Measurements from ENCODE around the gene NF2. TPM values are rescaled to one million over a fixed set of nuclear protein-coding genes. Genes with fewer than 3 reads are reported as not detected.

NF2 gene
- total RNA-seq, 1 donor from 2014 or later: 57.7 TPM

- peak; percentile 22 for DNase-seq (ENCODE audit: low spot score)
- Mint-ChIP-seq H3K4me3 (ENCODE audit: low read depth) (no peak overlapping the region), H3K27ac (no peak overlapping the region)
These were observed 113.5 kb downstream of the NF2 start for GRCh38 chr22:29716814-29717545.

GRCh38 chr22:29717789-29718188, 114.4 kb downstream of the NF2 start:
- no peak for DNase-seq (ENCODE audit: low spot score)
- Mint-ChIP-seq H3K9me3 (no peaks in the 10 kb centered on the region), H3K4me1 (ENCODE audit: low read depth) (peaks cover 2% of the 10 kb centered on the region), H3K27ac (no peak overlapping the region), H3K27me3 (ENCODE audit: low read depth) (peaks cover 36% of the 10 kb centered on the region), H3K36me3 (ENCODE audit: low read depth) (no peaks in the 10 kb centered on the region), H3K4me3 (ENCODE audit: low read depth) (no peak overlapping the region)
- intact Hi-C loops (cut with micrococcal nuclease): loop anchor here (10.0 kb wide), 1 partner anchor 287 kb away; no protein-coding TSS in a partner anchor

More at GRCh38 chr22:29716814-29717545, 113.5 kb downstream of the NF2 start:
- Mint-ChIP-seq H3K27me3 (ENCODE audit: low read depth) (peaks cover 36% of the 10 kb centered on the region), H3K36me3 (ENCODE audit: low read depth) (no peaks in the 10 kb centered on the region), H3K4me1 (ENCODE audit: low read depth) (peaks cover 2% of the 10 kb centered on the region), H3K9me3 (no peaks in the 10 kb centered on the region)
- intact Hi-C loops (cut with micrococcal nuclease): loop anchor here (10.0 kb wide), 1 partner anchor 288 kb away; no protein-coding TSS in a partner anchor

GRCh38 chr22:29718949-29719898, 115.8 kb downstream of the NF2 start:
- Mint-ChIP-seq H3K27ac (no peak overlapping the region), H3K4me1 (ENCODE audit: low read depth) (peaks cover 2% of the 10 kb centered on the region), H3K4me3 (ENCODE audit: low read depth) (no peak overlapping the region), H3K9me3 (no peaks in the 10 kb centered on the region), H3K36me3 (ENCODE audit: low read depth) (no peaks in the 10 kb centered on the region), H3K27me3 (ENCODE audit: low read depth) (peaks cover 36% of the 10 kb centered on the region)
- no peak for DNase-seq (ENCODE audit: low spot score)
- intact Hi-C loops (cut with micrococcal nuclease): loop anchor here (10.0 kb wide), 1 partner anchor 286 kb away; no protein-coding TSS in a partner anchor

GRCh38 chr22:29719899-29720645, 116.6 kb downstream of the NF2 start, which contains the start of gene CABP7:
TSS of gene CABP7 (plus strand) at chr22:29720003. CDS start at chr22:29720425, 422 bp downstream.
- Mint-ChIP-seq H3K4me1 (ENCODE audit: low read depth) (peaks cover 2% of the 10 kb centered on the region), H3K36me3 (ENCODE audit: low read depth) (no peaks in the 10 kb centered on the region), H3K27me3 (ENCODE audit: low read depth) (peaks cover 36% of the 10 kb centered on the region), H3K27ac (no peak within 1 kb of the TSS), H3K9me3 (no peaks in the 10 kb centered on the region), H3K4me3 (ENCODE audit: low read depth) (no peak within 1 kb of the TSS)
- intact Hi-C loops (cut with micrococcal nuclease): loop anchor here (10.0 kb wide), 1 partner anchor 285 kb away; no protein-coding TSS in a partner anchor
- DNase-seq (ENCODE audit: low spot score): no peak

GRCh38 chr22:29720811-29721323, 117.4 kb downstream of the NF2 start:
- intact Hi-C loops (cut with micrococcal nuclease): no loop called here
- no peaks in the 10 kb centered on the region for H3K9me3 Mint-ChIP-seq

GRCh38 chr22:29722151-29722550, 118.7 kb downstream of the NF2 start:
- intact Hi-C loops (cut with micrococcal nuclease): no loop called here
- Mint-ChIP-seq H3K4me3 (ENCODE audit: low read depth) (no peak overlapping the region), H3K27me3 (ENCODE audit: low read depth) (peaks cover 28% of the 10 kb centered on the region), H3K9me3 (no peaks in the 10 kb centered on the region), H3K36me3 (ENCODE audit: low read depth) (no peaks in the 10 kb centered on the region), H3K27ac (no peak overlapping the region), H3K4me1 (ENCODE audit: low read depth) (peaks cover 2% of the 10 kb centered on the region)
- DNase-seq (ENCODE audit: low spot score): no peak

More at GRCh38 chr22:29720811-29721323, 117.4 kb downstream of the NF2 start:
- Mint-ChIP-seq H3K36me3 (ENCODE audit: low read depth) (no peaks in the 10 kb centered on the region), H3K4me3 (ENCODE audit: low read depth) (no peak overlapping the region), H3K27ac (no peak overlapping the region), H3K4me1 (ENCODE audit: low read depth) (peaks cover 2% of the 10 kb centered on the region), H3K27me3 (ENCODE audit: low read depth) (peaks cover 36% of the 10 kb centered on the region)
- no peak for DNase-seq (ENCODE audit: low spot score)

- Mint-ChIP-seq H3K4me1 (ENCODE audit: low read depth) (peaks cover 2% of the 10 kb centered on the region), H3K27me3 (ENCODE audit: low read depth) (peaks cover 25% of the 10 kb centered on the region), H3K27ac (no peak overlapping the region), H3K4me3 (ENCODE audit: low read depth) (no peak overlapping the region), H3K36me3 (ENCODE audit: low read depth) (no peaks in the 10 kb centered on the region), H3K9me3 (no peaks in the 10 kb centered on the region)
- DNase-seq (ENCODE audit: low spot score): no peak
- intact Hi-C loops (cut with micrococcal nuclease): no loop called here
These were observed 119.2 kb downstream of the NF2 start for GRCh38 chr22:29722587-29722986.

GRCh38 chr22:29723766-29724165, 120.3 kb downstream of the NF2 start:
- intact Hi-C loops (cut with micrococcal nuclease): no loop called here
- H3K36me3 Mint-ChIP-seq (ENCODE audit: low read depth): no peaks in the 10 kb centered on the region
- no peak for DNase-seq (ENCODE audit: low spot score)
- no peak overlapping the region for H3K27ac Mint-ChIP-seq
- peaks cover 2% of the 10 kb centered on the region for H3K4me1 Mint-ChIP-seq (ENCODE audit: low read depth)
- H3K27me3 Mint-ChIP-seq (ENCODE audit: low read depth): peaks cover 15% of the 10 kb centered on the region
- no peaks in the 10 kb centered on the region for H3K9me3 Mint-ChIP-seq
- no peak overlapping the region for H3K4me3 Mint-ChIP-seq (ENCODE audit: low read depth)

- H3K27me3 Mint-ChIP-seq (ENCODE audit: low read depth): peaks cover 8% of the 10 kb centered on the region
- no peaks in the 10 kb centered on the region for H3K36me3 Mint-ChIP-seq (ENCODE audit: low read depth)
- H3K4me3 Mint-ChIP-seq (ENCODE audit: low read depth): no peak overlapping the region
- no peak overlapping the region for H3K27ac Mint-ChIP-seq
- DNase-seq (ENCODE audit: low spot score): no peak
- intact Hi-C loops (cut with micrococcal nuclease): no loop called here
- H3K4me1 Mint-ChIP-seq (ENCODE audit: low read depth): no peaks in the 10 kb centered on the region
- no peaks in the 10 kb centered on the region for H3K9me3 Mint-ChIP-seq
These were observed 121.4 kb downstream of the NF2 start for GRCh38 chr22:29724843-29725242.

GRCh38 chr22:29726106-29726505, 122.7 kb downstream of the NF2 start:
- H3K4me3 Mint-ChIP-seq (ENCODE audit: low read depth): no peak overlapping the region
- H3K4me1 Mint-ChIP-seq (ENCODE audit: low read depth): no peaks in the 10 kb centered on the region
- H3K27ac Mint-ChIP-seq: no peak overlapping the region
- no peak for DNase-seq (ENCODE audit: low spot score)
- no peaks in the 10 kb centered on the region for H3K9me3 Mint-ChIP-seq
- H3K27me3 Mint-ChIP-seq (ENCODE audit: low read depth): peaks cover 8% of the 10 kb centered on the region
- no peaks in the 10 kb centered on the region for H3K36me3 Mint-ChIP-seq (ENCODE audit: low read depth)
- intact Hi-C loops (cut with micrococcal nuclease): no loop called here

GRCh38 chr22:29726512-29727130, 123.2 kb downstream of the NF2 start:
- intact Hi-C loops (cut with micrococcal nuclease): no loop called here

GRCh38 chr22:29727131-29727523, 123.7 kb downstream of the NF2 start:
- H3K4me3 Mint-ChIP-seq (ENCODE audit: low read depth): no peak overlapping the region
- no peak for DNase-seq (ENCODE audit: low spot score)
- H3K27me3 Mint-ChIP-seq (ENCODE audit: low read depth): no peaks in the 10 kb centered on the region
- no peaks in the 10 kb centered on the region for H3K36me3 Mint-ChIP-seq (ENCODE audit: low read depth)
- intact Hi-C loops (cut with micrococcal nuclease): no loop called here
- no peaks in the 10 kb centered on the region for H3K4me1 Mint-ChIP-seq (ENCODE audit: low read depth)
- no peaks in the 10 kb centered on the region for H3K9me3 Mint-ChIP-seq
- H3K27ac Mint-ChIP-seq: no peak overlapping the region

More at GRCh38 chr22:29726512-29727130, 123.2 kb downstream of the NF2 start:
- H3K4me3 Mint-ChIP-seq (ENCODE audit: low read depth): no peak overlapping the region
- H3K4me1 Mint-ChIP-seq (ENCODE audit: low read depth): no peaks in the 10 kb centered on the region
- H3K9me3 Mint-ChIP-seq: no peaks in the 10 kb centered on the region
- peaks cover 4% of the 10 kb centered on the region for H3K27me3 Mint-ChIP-seq (ENCODE audit: low read depth)
- H3K36me3 Mint-ChIP-seq (ENCODE audit: low read depth): no peaks in the 10 kb centered on the region
- no peak for DNase-seq (ENCODE audit: low spot score)
- H3K27ac Mint-ChIP-seq: no peak overlapping the region
